NCI-H446 (cell line): ENCODE measurements around the gene SERPINE3.

Experiments used
- DNase-seq, 2 experiments: peaks; one replicate each; lab custom pipeline; 2025; lab: John Stamatoyannopoulos, UW

SERPINE3 gene

GRCh38 chr13:51339354-51339753 is at the start of gene SERPINE3:
Gene SERPINE3 (plus strand): TSS chr13:51339691. CDS start chr13:51341092, 1,401 bp downstream.
- no peak for DNase-seq

- no peak for DNase-seq
These were observed 48.1 kb upstream of the SERPINE3 start for GRCh38 chr13:51291341-51291740.

GRCh38 chr13:51292000-51292565 is 47.4 kb upstream of the SERPINE3 start:
- DNase-seq = no peak

GRCh38 chr13:51297556-51297955 is 41.9 kb upstream of the SERPINE3 start:
- no peak for DNase-seq

GRCh38 chr13:51298812-51299211 is 40.7 kb upstream of the SERPINE3 start:
- DNase-seq = no peak

GRCh38 chr13:51303063-51303552 is 36.4 kb upstream of the SERPINE3 start:
- DNase-seq = no peak

GRCh38 chr13:51303882-51304281 is 35.6 kb upstream of the SERPINE3 start:
- no peak for DNase-seq

- no peak for DNase-seq
These were observed 34.1 kb upstream of the SERPINE3 start for GRCh38 chr13:51305271-51305967.

- DNase-seq = no peak
These were observed 30.7 kb upstream of the SERPINE3 start for GRCh38 chr13:51308781-51309180.

- DNase-seq = no peak
These were observed 28.3 kb upstream of the SERPINE3 start for GRCh38 chr13:51311231-51311630.

GRCh38 chr13:51311957-51312520 is 27.5 kb upstream of the SERPINE3 start:
- DNase-seq = no peak

- no peak for DNase-seq
These were observed 25.9 kb upstream of the SERPINE3 start for GRCh38 chr13:51313619-51314018.

GRCh38 chr13:51317262-51317661 is 22.2 kb upstream of the SERPINE3 start:
- DNase-seq = no peak

GRCh38 chr13:51318015-51318414 is 21.5 kb upstream of the SERPINE3 start:
- DNase-seq = no peak

- DNase-seq = no peak
These were observed 20.6 kb upstream of the SERPINE3 start for GRCh38 chr13:51318876-51319275.

GRCh38 chr13:51321836-51322235 is 17.7 kb upstream of the SERPINE3 start:
- DNase-seq = no peak

GRCh38 chr13:51322826-51323225 is 16.7 kb upstream of the SERPINE3 start:
- no peak for DNase-seq

- no peak for DNase-seq
These were observed 15.5 kb upstream of the SERPINE3 start for GRCh38 chr13:51323824-51324511.

GRCh38 chr13:51324714-51325420 is 14.6 kb upstream of the SERPINE3 start:
- no peak for DNase-seq

- DNase-seq = no peak
These were observed 13.7 kb upstream of the SERPINE3 start for GRCh38 chr13:51325837-51326236.

GRCh38 chr13:51326777-51327176 is 12.7 kb upstream of the SERPINE3 start:
- DNase-seq = no peak

GRCh38 chr13:51327961-51328360 is 11.5 kb upstream of the SERPINE3 start:
- DNase-seq = no peak
